Testis (tissue), 3 donors: ENCODE measurements around the gene FILIP1. TPM values are rescaled to one million over a fixed set of nuclear protein-coding genes. Genes with fewer than 3 reads are reported as not detected.
A peak's percentile ranks its signal among the peaks of the same experiment; 100 is the strongest.

Experiments
- DNase-seq: peaks from one replicate; pipeline ENCODE4 v3.0.0-alpha.2; 2019
- H3K27ac ChIP-seq, 2 donors: fragments of 200-600 bp; sonication (generic); one replicate each; pipeline ENCODE4 v1.5.1; 2019
- H3K27me3 ChIP-seq: fragments of 200-600 bp; sonication (generic); one replicate; pipeline ENCODE4 v1.5.1; 2019
- H3K36me3 ChIP-seq: fragments of 200-600 bp; sonication (generic); one replicate; pipeline ENCODE4 v1.5.1; 2017; ENCODE audit warnings: low read depth; ENCODE audit errors: missing control alignments
- H3K4me1 ChIP-seq: fragments of 200-600 bp; sonication (generic); one replicate; pipeline ENCODE4 v1.5.1; 2019
- H3K4me3 ChIP-seq, 2 donors: fragments of 200-600 bp; sonication (generic); one replicate each; pipeline ENCODE4 v1.5.1; 2017 to 2019
- H3K9me3 ChIP-seq: fragments of 200-600 bp; sonication (generic); one replicate; pipeline ENCODE4 v1.5.1; 2017
- POLR2A ChIP-seq: fragments of 450-650 bp; IDR thresholded peaks from one replicate; pipeline ENCODE4 v1.6.1; 2017; ENCODE audit warnings: antibody characterized with exemption, mild to moderate bottlenecking, moderate library complexity
- WGBS, 2 donors: methylation state at CpG; one replicate each; pipeline ENCODE4 v1.1.5; 2018; 5-methylcytosine and 5-hydroxymethylcytosine counted together
- intact Hi-C: fragments of 100-400 bp; cut with DNase I; formaldehyde crosslinking; loops from one replicate; pipeline ENCODE4 v1.15.1; 2023; ENCODE audit warnings: low total_unique reads
- polyA plus RNA-seq: library from polyadenylated mRNA; stranded (reverse); fragments of 350-450 nt; fragmentation: Illumina TruSeq; extraction: RNeasy Lipid Tissue Mini Kit (QIAGEN cat#74804); gene quantifications from one replicate; pipeline ENCODE4 v1.2.3, GENCODE V29; 2014; ENCODE audit warnings: low read depth, low replicate concordance; ENCODE audit not compliant: insufficient read depth
- total RNA-seq, 2 donors: library from RNA; depleted of rRNA; stranded (reverse); fragments of >200 nt; gene quantifications; one replicate each; pipeline ENCODE4 v1.2.3, GENCODE V29; 2016
- TF ChIP-seq, protein P1 (sequence below), 3 experiments: fragments of 450-650 bp in 2 of 3; fragments of 200-600 bp in 1 of 3; sonication (generic) in 1 of 3; IDR thresholded peaks; one replicate each; pipeline ENCODE4 v1.5.1; 2016 to 2019; ENCODE audit warnings: antibody characterized with exemption in 3 of 3, mild to moderate bottlenecking in 2 of 3, moderate library complexity in 1 of 3

Gene FILIP1
- total and polyA plus RNA-seq, 3 donors from 2014 or later: 2.0 to 3.1 (median 2.7) TPM

DNA sequence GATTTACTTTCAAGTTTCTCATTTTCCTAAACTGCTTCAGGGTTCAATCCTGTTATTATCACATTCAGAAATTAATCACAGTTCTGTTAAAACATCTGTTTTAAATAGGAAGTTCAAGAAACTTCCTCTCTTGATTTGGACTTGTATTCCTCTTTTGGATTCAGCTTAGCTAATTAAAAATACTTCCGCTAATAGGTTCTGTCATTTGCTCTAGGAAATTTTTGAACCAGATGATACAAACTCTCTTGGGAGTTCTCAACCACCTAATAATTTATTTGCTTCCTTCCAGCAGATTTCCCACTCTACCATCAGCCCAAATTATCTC lies 193.1 kb downstream of the FILIP1 start:
- 0 to 33% methylated on average over 1 of the region's 1 CpG for WGBS, 2 donors
- Histone ChIP-seq H3K36me3 (no peaks in the 10 kb centered on the region), H3K27me3 (no peaks in the 10 kb centered on the region), H3K4me3 (no peak overlapping the region), H3K9me3 (no peaks in the 10 kb centered on the region), H3K27ac (no peak overlapping the region), H3K4me1 (peaks cover 6% of the 10 kb centered on the region)
- intact Hi-C loops: loop anchor here (10.0 kb wide), 1 partner anchor 214 kb away; no protein-coding TSS in a partner anchor
- no peak for DNase-seq
- no peak for TF ChIP-seq POLR2A
- TF ChIP-seq, protein P1, sequence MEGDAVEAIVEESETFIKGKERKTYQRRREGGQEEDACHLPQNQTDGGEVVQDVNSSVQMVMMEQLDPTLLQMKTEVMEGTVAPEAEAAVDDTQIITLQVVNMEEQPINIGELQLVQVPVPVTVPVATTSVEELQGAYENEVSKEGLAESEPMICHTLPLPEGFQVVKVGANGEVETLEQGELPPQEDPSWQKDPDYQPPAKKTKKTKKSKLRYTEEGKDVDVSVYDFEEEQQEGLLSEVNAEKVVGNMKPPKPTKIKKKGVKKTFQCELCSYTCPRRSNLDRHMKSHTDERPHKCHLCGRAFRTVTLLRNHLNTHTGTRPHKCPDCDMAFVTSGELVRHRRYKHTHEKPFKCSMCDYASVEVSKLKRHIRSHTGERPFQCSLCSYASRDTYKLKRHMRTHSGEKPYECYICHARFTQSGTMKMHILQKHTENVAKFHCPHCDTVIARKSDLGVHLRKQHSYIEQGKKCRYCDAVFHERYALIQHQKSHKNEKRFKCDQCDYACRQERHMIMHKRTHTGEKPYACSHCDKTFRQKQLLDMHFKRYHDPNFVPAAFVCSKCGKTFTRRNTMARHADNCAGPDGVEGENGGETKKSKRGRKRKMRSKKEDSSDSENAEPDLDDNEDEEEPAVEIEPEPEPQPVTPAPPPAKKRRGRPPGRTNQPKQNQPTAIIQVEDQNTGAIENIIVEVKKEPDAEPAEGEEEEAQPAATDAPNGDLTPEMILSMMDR (IDR thresholded peaks at IDR 0.05): no peak

DNA sequence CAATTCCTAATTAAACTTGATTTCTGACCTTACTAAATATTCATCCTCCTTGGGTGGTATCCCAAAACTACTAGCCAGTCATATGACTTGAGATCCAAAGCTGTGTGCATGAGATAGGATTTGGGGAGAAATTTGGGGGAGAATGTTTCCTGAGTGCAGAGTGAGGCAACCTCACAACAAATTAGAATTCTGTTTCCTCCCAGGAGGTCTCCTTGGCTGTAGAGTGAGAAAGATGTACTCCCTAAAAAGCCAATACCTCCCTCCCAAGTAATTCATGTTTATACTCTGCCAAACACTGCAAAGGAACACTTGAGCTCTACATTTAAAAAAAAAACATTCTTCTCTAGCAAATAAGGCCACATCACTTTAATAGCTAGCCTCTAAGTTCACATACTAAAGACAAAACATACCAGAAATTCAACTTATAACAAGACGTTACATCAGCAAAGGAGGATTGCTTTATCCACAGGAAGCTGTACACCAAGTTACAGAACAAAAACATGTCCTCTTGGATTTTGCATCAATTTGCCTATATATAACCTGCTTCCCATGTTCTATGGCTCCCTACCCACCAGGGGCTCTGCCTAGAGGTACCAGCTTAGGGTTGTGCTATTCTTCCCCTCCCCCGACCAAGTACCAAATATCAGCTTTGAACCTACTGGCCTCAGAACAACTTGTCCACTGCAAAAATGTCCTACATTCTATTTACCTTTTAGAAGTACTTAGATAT lies 193.6 kb downstream of the FILIP1 start:
- Histone ChIP-seq H3K27ac (no peak overlapping the region), H3K27me3 (no peaks in the 10 kb centered on the region), H3K4me3 (no peak overlapping the region), H3K9me3 (no peaks in the 10 kb centered on the region), H3K4me1 (peaks cover 6% of the 10 kb centered on the region), H3K36me3 (no peaks in the 10 kb centered on the region)
- intact Hi-C loops: loop anchor here (10.0 kb wide), 1 partner anchor 215 kb away; no protein-coding TSS in a partner anchor
- 62 to 69% methylated on average over 2 of the region's 2 CpGs for WGBS, 2 donors
- no peak for TF ChIP-seq POLR2A
- TF ChIP-seq, protein P1 (IDR thresholded peaks at IDR 0.05): no peak
- DNase-seq: no peak

DNA sequence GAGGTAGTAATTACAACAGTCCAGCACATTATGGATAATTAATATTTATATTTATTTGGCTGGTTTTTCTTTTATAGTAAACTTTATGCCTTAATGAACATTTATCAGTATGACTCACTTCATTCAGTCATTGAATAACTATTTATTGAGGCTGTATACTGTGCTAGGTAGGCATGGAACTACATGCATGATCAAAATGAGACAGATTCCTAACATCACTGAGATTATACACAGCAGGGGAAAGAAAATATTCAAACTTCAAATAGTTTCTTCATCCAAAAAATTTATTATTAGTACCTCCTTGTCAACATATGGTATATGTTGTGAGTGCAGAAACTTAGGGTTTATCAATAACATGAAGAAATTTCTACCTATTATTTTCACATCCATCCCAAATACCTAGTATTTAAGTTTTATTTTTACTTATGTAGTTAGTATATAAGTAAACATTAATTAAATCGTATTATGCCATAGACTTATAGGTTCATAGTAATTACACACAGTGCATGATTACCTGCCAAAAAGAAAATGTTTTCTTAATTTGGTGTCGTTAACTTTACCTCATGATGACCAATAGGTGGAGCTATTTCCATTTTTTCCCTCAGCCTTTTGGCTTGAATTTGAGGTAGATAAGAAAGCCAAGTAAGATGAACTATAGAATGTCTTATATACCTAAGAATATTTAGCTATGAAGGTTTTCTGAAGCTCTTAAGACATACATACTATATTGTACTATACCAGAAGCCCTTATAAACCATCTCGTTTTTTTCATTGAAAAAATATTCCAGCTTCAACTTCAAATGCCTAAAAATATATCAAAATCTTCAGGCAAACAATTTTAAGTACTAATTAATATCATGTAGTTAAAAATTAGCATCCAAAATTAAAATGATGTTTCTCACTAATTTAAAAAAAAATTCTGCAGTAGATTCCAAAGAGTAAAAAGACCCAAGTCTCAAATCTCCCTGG lies 196.5 kb downstream of the FILIP1 start:
- intact Hi-C loops: no loop called here
- no peaks in the 10 kb centered on the region for H3K9me3 ChIP-seq
- 12 to 13% methylated on average over 3 of the region's 3 CpGs for WGBS, 2 donors
- DNase-seq: no peak
- H3K4me1 ChIP-seq: peaks cover 6% of the 10 kb centered on the region
- H3K27ac ChIP-seq: no peak overlapping the region
- H3K27me3 ChIP-seq: no peaks in the 10 kb centered on the region
- no peaks in the 10 kb centered on the region for H3K36me3 ChIP-seq
- H3K4me3 ChIP-seq: no peak overlapping the region
- TF ChIP-seq, protein P1 (IDR thresholded peaks at IDR 0.05): peak; percentile 53 to 78 (median 59)
- no peak for TF ChIP-seq POLR2A

DNA sequence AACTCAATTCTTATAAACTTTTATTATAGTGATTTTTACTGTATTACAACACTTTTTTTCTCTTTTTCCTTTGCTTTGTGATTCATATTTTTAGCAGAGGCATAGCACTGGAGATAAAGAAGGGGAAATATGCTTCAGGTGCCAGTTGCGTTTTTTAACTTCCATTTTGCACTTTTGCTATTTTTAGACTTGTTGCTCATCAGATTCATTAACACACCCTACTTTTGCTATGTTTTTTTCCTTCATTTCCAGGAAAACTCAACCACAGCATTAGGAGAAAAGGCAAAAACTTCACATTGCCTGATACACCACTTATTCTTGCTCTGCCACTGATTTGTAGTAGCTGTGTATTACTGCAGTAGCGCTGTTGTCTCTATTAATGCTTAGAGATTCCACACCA lies 201.0 kb downstream of the FILIP1 start:
- Histone ChIP-seq H3K27ac (no peak overlapping the region), H3K27me3 (no peaks in the 10 kb centered on the region), H3K9me3 (no peaks in the 10 kb centered on the region), H3K36me3 (no peaks in the 10 kb centered on the region), H3K4me1 (no peaks in the 10 kb centered on the region), H3K4me3 (no peak overlapping the region)
- no peak for DNase-seq
- 79 to 90% methylated on average over 2 of the region's 2 CpGs for WGBS, 2 donors
- no peak for TF ChIP-seq POLR2A
- TF ChIP-seq, protein P1 (IDR thresholded peaks at IDR 0.05): no peak
- intact Hi-C loops: no loop called here
